ENCODE data around the gene WEE2. TPM values are rescaled to one million over a fixed set of nuclear protein-coding genes. Genes with fewer than 3 reads are reported as not detected.
A peak's percentile ranks its signal among the peaks of the same experiment; 100 is the strongest.

The WEE2 gene
- total and polyA plus RNA-seq, 12 donors, result 0.12 TPM; not detected in 11

DNA sequence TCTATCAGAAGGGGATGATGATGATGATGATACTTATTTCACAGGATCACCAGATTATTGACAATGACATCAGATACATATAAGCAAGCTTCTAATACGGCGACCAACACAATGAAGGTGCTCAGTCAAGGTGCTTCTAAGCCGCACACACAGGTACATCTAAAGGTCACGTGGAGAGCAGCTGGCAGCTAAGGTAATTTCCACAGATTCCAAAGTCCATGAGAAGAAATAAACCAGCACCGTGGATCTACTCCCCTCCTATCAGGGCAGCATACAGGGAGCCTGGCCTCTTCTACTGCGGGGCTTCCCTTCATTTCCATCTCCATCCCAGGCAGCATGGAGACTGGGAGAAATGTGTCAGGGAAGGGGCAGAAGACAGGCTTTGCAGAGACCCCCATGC is 43.7 kb upstream of the WEE2 start:
- 92 to 93% methylated on average over 6 of the region's 6 CpGs for WGBS, 2 donors
- ATAC-seq (no peak), DNase-seq (no peak)
- no peaks in the 10 kb centered on the region for H3K27me3 ChIP-seq
- H3K27ac ChIP-seq, result no peak overlapping the region
- intact Hi-C loops (cut with DNase I), result loop anchor here in 1 of 10 donors (10.0 kb wide), 1 partner anchor 70 kb away; the partner anchor contains the start of gene SSBP1
- TF ChIP-seq, protein P1, sequence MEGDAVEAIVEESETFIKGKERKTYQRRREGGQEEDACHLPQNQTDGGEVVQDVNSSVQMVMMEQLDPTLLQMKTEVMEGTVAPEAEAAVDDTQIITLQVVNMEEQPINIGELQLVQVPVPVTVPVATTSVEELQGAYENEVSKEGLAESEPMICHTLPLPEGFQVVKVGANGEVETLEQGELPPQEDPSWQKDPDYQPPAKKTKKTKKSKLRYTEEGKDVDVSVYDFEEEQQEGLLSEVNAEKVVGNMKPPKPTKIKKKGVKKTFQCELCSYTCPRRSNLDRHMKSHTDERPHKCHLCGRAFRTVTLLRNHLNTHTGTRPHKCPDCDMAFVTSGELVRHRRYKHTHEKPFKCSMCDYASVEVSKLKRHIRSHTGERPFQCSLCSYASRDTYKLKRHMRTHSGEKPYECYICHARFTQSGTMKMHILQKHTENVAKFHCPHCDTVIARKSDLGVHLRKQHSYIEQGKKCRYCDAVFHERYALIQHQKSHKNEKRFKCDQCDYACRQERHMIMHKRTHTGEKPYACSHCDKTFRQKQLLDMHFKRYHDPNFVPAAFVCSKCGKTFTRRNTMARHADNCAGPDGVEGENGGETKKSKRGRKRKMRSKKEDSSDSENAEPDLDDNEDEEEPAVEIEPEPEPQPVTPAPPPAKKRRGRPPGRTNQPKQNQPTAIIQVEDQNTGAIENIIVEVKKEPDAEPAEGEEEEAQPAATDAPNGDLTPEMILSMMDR (IDR thresholded peaks at IDR 0.05), result no peak
- H3K36me3 ChIP-seq, result peaks cover 0 to 80% (median 25%) of the 10 kb centered on the region in 9 donors
- H3K4me1 ChIP-seq, result peaks cover 0 to 43% (median 0%) of the 10 kb centered on the region in 9 donors
- no peak overlapping the region for H3K4me3 ChIP-seq
- H3K9me3 ChIP-seq, result no peaks in the 10 kb centered on the region

DNA sequence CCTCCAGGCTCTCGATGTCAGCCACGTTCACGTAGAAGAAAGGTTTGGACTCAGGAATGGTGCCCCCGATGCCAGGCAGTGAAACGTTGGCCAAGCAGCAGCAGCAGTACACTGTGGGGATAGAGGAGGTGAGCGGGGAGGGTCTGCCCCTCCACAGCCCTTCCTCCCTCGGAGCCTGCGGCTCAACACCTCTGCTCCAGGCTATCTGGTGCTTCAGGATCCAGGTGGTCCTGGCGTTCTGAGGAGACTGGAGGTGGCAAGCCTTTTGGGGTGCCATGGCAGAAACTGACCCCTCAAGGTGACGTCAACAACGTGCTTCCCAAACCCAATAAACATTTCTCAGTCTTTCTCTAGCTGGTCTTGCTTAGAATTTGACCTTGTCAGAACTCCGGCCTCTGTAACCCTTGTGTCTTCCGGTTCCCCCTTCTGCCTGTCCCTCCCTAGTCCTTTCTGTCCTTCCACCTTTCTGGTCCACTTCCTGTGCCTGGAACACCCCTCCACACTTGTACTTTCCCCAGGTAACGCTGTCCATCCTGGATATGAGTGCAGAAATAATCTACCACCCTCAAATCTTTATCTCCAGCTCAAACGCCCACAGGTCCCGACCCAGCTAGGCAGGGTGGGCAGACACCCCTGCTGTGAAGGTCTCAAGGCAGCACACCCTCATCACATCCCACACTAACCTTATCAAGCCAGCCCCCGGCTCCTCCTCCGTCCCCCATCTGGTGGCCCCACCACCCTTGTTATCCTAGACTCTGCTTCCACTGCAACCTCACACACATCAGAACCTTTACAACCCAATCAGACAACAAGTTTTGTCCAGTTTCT is 42.7 kb upstream of the WEE2 start:
- H3K27ac ChIP-seq, result no peak overlapping the region
- 90% methylated on average over 18 of the region's 18 CpGs for WGBS, 2 donors
- no peaks in the 10 kb centered on the region for H3K9me3 ChIP-seq
- H3K27me3 ChIP-seq, result no peaks in the 10 kb centered on the region
- H3K4me3 ChIP-seq, result no peak overlapping the region
- H3K36me3 ChIP-seq, result peaks cover 0 to 74% (median 19%) of the 10 kb centered on the region in 9 donors
- DNase-seq (no peak), ATAC-seq (peak in 1 of 8 donors; percentile 45)
- TF ChIP-seq, protein P1 (IDR thresholded peaks at IDR 0.05), result no peak
- intact Hi-C loops (cut with DNase I), result loop anchor here in 1 of 10 donors (10.0 kb wide), 1 partner anchor 69 kb away; the partner anchor contains the start of gene SSBP1
- H3K4me1 ChIP-seq, result peaks cover 0 to 35% (median 0%) of the 10 kb centered on the region in 9 donors

DNA sequence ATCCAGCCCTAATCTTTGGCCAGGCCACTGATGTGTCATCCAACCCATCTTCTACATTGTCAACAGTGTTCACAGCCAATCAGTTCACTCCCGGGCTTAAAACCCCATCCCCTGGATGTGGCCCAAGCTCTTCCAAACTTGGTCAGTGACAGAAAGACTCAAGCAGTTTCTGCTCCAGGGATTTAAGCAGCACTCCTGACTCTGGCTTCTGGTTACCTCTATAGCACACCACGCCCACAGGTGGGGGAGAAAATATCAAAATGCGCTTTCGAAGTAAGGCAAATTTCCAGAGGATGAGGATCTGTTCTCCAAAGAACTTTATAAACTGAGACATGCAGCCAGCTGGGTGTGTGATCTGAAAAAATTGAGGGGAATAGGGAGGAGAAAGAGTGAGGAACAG is 42.1 kb upstream of the WEE2 start:
- intact Hi-C loops (cut with DNase I), result loop anchor here in 1 of 10 donors (10.0 kb wide), 1 partner anchor 69 kb away; the partner anchor contains the start of gene SSBP1
- Histone ChIP-seq H3K27ac (no peak overlapping the region), H3K27me3 (no peaks in the 10 kb centered on the region), H3K4me3 (no peak overlapping the region), H3K9me3 (no peaks in the 10 kb centered on the region), H3K36me3 (peaks cover 0 to 74% (median 13%) of the 10 kb centered on the region in 9 donors), H3K4me1 (peaks cover 0 to 29% (median 0%) of the 10 kb centered on the region in 9 donors)
- TF ChIP-seq, protein P1 (IDR thresholded peaks at IDR 0.05), result no peak
- ATAC-seq (no peak), DNase-seq (no peak)
- WGBS, 2 donors, result 90 to 95% methylated on average over 4 of the region's 4 CpGs

DNA sequence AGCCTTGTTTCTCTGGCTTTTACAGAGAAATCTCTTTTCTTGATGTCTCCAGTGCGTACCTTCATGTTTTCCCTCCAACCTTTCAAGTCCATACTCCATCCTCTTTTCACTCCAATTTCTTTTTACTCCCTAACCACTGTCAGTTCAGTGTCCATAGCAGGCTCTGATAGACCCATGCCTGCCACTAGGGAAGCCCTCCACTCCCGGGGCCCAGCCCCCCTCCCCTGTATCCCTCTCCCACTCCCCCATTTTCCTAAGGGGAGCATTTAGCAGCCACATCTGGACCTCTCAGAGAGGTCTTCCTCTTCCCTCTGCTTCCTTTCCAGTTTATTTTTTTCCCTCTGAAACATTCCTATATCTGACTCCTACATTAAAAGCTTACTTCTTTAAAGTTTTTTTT is 39.3 kb upstream of the WEE2 start:
- peaks cover 0 to 63% (median 10%) of the 10 kb centered on the region in 9 donors for H3K36me3 ChIP-seq
- no peaks in the 10 kb centered on the region for H3K27me3 ChIP-seq
- H3K4me1 ChIP-seq, result peaks cover 0 to 26% (median 5%) of the 10 kb centered on the region in 9 donors
- H3K9me3 ChIP-seq, result no peaks in the 10 kb centered on the region
- WGBS, 2 donors, result 87 to 88% methylated on average over 2 of the region's 2 CpGs
- TF ChIP-seq, protein P1 (IDR thresholded peaks at IDR 0.05), result no peak
- DNase-seq (no peak), ATAC-seq (no peak)
- intact Hi-C loops (cut with DNase I), result loop anchor here in 1 of 10 donors (10.0 kb wide), 1 partner anchor 66 kb away; the partner anchor contains the start of gene SSBP1
- no peak overlapping the region for H3K4me3 ChIP-seq
- no peak overlapping the region for H3K27ac ChIP-seq

Measured in heart right ventricle (tissue), 16 donors.